ENCODE measurements around the gene P2RY1.
A peak's percentile ranks its signal among the peaks of the same experiment; 100 is the strongest.

Gene P2RY1, protein sequence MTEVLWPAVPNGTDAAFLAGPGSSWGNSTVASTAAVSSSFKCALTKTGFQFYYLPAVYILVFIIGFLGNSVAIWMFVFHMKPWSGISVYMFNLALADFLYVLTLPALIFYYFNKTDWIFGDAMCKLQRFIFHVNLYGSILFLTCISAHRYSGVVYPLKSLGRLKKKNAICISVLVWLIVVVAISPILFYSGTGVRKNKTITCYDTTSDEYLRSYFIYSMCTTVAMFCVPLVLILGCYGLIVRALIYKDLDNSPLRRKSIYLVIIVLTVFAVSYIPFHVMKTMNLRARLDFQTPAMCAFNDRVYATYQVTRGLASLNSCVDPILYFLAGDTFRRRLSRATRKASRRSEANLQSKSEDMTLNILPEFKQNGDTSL

DNA sequence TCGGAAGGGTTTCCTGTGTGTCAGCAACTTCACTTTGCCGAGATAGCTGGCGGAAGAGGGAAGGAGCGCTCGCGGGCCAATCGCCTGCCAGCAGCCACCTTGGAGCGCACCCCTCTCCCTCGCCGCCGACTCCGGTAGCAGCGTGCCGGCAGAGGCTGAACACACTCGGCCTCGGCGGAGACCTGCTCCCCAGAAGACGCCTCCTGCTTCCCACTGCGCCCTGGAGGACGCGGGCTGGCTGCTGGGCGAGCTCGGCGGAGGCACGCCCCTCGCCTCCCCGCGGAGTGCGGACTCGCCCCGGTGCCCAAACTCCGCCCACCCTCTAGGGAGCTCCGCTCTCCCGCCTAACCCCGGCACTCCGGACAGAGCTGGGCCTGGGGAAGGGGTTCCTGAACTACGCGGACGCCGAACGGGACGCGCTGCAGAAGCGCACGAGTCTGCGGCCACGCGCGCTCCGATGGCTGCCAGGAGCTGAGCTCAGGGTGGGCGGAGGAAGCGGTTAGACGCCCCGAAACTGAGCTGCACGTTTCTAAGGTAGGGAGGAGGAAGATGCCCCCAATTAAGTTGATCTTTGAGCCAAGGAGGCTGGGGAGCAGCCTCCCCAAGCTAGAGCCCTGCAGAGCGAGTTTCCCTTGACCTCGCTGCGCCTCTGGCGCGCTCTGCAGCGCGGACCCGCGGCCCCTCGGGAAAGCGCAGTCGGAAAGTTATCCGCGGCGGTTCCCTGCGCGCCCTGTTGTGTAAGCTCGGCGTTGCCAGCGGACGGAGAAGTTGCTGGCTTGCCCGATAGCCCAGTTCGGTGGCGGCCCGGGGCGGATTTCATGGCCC is at the start of gene P2RY1:
TSS of gene P2RY1 (plus strand) at position 356 of the 825 bp plus-strand sequence. CDS start 652 bp downstream, outside the sequence.
- Mint-ChIP-seq H3K9me3 (no peaks in the 10 kb centered on the region), H3K4me3 (peak within 1 kb of the TSS; percentile 79), H3K4me1 (peaks cover 20% of the 10 kb centered on the region), H3K36me3 (no peaks in the 10 kb centered on the region), H3K27me3 (peaks cover 32% of the 10 kb centered on the region), H3K27ac (no peak within 1 kb of the TSS)

DNA sequence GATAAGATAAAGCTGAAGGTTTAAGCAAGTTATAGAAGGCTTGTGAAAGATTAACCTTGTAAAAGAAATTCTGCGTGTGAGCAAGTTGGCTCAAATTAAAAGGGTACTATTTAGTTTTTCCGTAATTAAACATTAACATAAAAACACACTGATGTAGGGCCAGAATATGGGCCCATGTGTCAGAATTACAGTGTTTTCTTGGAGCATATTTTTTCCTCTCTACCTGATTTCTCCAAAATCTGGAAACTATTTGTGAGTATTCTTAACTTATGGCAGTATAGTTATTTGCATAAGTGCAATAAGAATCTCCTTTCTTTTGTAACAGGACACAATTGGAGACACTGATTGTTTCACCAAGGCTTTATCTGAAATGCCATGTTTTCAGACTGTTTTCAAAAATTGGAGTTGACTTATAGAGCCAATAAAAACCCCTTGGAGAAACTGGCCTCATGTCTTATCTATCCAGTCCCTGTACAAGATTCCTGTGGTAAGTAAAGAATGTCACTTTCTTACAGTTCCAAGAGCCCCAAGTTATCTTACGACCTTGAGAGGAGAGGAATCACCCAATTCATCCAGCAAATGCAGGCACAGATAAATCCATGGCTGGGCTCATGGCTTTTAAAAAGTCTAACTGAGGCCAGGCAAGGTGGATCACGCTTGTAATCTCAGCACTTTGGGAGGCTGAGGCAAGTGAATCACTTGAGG is 47.8 kb upstream of the P2RY1 start:
- no peak overlapping the region for H3K27ac Mint-ChIP-seq
- H3K4me3 Mint-ChIP-seq = no peak overlapping the region
- no peaks in the 10 kb centered on the region for H3K4me1 Mint-ChIP-seq
- H3K36me3 Mint-ChIP-seq = no peaks in the 10 kb centered on the region
- H3K27me3 Mint-ChIP-seq = no peaks in the 10 kb centered on the region
- peaks cover 5% of the 10 kb centered on the region for H3K9me3 Mint-ChIP-seq

DNA sequence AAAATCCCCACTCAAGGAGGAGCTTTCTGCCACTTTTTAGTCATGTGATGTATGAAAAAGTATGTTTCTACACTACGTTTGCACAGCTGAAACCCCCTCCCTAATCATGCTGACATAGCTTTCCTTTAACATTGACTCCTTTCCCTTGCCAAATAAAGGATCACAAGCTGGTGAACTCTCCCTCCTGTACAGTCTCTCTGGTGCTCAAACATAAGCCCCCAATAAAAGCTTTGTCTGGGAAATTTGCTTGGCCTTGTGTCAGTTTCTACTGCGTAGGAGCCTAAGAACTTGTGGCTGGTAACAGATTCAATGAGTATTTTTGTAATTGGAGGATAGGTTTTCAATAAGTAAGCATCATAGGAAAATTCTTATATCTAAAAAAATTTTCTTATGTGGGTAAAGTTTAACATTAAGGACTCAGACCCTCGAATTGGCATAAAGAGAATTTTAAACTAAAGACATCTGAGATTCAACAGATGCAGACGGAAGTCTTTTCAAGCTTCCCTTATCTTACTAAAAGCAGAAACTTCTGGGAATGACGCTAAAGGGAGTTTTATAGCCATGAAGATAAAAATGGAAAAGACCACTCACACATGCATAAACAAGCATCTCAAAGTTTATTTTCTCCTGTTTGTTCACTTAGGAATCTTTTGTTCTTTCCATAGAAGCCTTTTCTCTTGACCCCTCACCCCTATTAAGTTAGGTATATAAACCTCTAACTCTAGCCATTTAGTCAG is 44.1 kb upstream of the P2RY1 start:
- H3K4me3 Mint-ChIP-seq = no peak overlapping the region
- H3K27me3 Mint-ChIP-seq = no peaks in the 10 kb centered on the region
- peaks cover 5% of the 10 kb centered on the region for H3K9me3 Mint-ChIP-seq
- H3K27ac Mint-ChIP-seq = no peak overlapping the region
- H3K4me1 Mint-ChIP-seq = no peaks in the 10 kb centered on the region
- H3K36me3 Mint-ChIP-seq = no peaks in the 10 kb centered on the region

DNA sequence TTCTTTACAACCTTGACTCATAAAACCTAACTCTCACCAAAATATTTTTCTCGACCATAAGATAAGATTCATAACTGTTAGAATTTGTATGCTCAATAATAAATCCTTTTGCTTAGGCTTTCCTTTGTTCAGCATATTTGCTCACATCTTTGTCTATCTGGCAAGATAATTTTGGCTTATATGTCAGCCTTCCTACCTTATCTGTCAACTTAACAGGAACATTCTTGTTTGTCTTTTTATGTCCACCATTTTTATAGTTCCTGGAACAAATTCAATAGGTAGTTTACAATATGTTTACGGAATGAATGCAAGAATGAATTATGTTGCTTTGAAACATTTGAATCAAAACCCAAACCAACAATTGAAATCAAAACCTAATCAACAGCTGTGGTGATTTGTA is 41.0 kb upstream of the P2RY1 start:
- no peaks in the 10 kb centered on the region for H3K27me3 Mint-ChIP-seq
- H3K4me1 Mint-ChIP-seq = no peaks in the 10 kb centered on the region
- H3K9me3 Mint-ChIP-seq = no peaks in the 10 kb centered on the region
- H3K27ac Mint-ChIP-seq = no peak overlapping the region
- no peaks in the 10 kb centered on the region for H3K36me3 Mint-ChIP-seq
- no peak overlapping the region for H3K4me3 Mint-ChIP-seq

DNA sequence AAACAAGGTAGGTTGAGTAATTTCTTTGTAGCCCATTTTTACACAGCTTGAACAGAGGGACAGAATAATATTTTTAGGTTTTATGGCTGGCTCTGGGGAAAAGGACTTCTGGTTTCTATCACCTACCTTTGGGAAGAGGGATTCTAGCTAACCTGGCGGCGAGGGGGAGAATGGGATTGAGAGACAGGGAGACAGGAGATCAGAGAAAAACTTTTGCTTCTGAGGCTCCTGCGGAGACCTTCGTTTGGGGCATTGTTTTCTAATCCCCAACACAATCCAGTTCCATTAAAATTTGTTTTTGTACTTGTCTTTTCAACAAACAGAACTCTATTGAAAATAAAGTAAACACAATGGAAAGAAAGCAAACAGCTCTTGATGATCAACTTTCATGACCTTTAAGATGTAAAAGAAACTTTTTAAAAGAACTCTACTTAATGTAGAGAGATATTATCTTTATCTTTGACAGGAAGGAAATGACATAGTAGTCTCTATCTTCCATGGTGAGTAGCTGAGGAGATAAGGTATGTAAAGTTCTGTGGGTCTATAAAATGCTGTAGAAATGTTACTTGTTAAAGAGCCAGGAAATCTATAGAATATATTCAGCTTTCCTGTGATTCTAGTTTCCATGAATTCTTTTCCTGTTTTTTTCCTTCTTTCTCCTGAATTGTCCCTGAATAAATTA is 37.0 kb upstream of the P2RY1 start:
- no peaks in the 10 kb centered on the region for H3K4me1 Mint-ChIP-seq
- H3K36me3 Mint-ChIP-seq = no peaks in the 10 kb centered on the region
- H3K27me3 Mint-ChIP-seq = no peaks in the 10 kb centered on the region
- no peak overlapping the region for H3K4me3 Mint-ChIP-seq
- H3K27ac Mint-ChIP-seq = no peak overlapping the region
- no peaks in the 10 kb centered on the region for H3K9me3 Mint-ChIP-seq

DNA sequence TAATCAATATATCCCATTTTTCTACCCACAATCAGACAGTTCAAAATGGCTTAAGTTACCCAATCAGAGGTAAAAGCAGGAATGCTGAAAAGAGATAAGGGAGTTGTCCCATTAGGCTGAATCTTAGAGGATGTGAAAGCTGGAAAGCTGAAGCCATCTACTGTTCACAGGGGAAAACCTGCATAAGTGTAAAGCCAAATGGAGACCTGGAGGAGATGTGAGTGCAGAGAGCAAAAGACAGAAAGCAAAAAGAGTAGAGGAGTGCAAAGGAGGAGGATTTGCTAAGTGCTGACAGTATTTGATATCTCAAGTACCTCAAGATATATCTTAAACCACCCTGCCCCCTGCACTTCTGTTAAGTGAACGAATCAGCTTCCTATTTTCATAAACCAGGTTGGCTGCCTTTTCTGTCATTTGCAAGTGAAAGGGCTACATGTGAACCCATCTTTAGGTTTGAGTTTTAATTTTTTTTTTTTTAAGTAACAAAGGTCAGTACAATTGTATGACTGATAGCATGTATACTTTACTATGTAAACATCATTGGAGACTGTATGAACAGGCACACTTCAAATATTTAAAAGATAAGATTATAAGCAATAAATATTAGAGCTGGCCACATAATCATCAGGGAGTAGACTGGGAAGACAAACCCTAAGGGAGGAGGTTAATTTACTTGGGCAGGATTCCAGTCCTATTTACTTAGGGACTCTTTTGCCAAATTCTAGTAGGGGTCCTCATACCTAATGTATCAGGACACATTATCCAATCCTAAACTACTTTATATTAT is 22.8 kb upstream of the P2RY1 start:
- Mint-ChIP-seq H3K27me3 (no peaks in the 10 kb centered on the region), H3K27ac (no peak overlapping the region), H3K4me3 (no peak overlapping the region), H3K36me3 (no peaks in the 10 kb centered on the region), H3K9me3 (peaks cover 4% of the 10 kb centered on the region), H3K4me1 (no peaks in the 10 kb centered on the region)

DNA sequence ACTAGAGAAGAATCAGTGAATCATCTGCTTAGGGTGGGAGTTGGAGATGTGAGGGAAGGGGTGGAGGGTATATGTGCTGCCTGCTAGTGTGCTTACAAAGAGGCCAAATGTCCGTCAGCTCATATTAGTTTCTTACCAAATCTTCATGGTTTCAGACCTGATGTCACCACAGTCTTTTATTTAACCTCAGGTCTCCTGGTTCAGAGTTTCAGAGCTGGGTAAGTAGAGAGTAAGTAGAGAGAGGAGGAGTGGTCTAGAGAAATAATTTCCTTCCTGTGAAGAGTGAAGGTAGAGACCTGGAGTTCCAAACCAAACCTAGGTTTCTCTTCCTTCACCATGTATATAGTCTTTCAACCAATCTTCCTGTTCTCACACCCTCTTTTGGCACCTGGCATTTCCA is 17.5 kb upstream of the P2RY1 start:
- Mint-ChIP-seq H3K4me3 (no peak overlapping the region), H3K27me3 (no peaks in the 10 kb centered on the region), H3K27ac (no peak overlapping the region), H3K36me3 (no peaks in the 10 kb centered on the region), H3K9me3 (peaks cover 9% of the 10 kb centered on the region), H3K4me1 (no peaks in the 10 kb centered on the region)

DNA sequence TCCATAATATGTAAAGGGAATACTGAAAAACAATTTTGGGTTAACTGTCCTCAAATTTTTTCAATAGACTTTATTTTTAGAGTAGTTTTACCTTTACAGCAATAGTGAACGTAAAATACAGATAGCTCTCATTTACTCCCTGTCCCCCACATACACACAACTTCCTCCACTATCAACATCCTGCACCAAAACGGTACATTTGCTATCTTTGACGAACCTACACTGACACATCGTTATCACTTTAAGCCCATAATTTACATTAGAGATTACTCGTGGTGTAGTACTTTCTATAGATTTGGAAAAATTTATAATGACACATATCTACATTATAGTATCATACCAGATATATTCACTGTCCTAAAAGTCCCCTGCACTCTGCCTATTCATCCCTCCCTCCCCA is 16.9 kb upstream of the P2RY1 start:
- no peaks in the 10 kb centered on the region for H3K36me3 Mint-ChIP-seq
- no peak overlapping the region for H3K27ac Mint-ChIP-seq
- H3K27me3 Mint-ChIP-seq = no peaks in the 10 kb centered on the region
- no peaks in the 10 kb centered on the region for H3K4me1 Mint-ChIP-seq
- H3K9me3 Mint-ChIP-seq = peaks cover 9% of the 10 kb centered on the region
- H3K4me3 Mint-ChIP-seq = no peak overlapping the region

DNA sequence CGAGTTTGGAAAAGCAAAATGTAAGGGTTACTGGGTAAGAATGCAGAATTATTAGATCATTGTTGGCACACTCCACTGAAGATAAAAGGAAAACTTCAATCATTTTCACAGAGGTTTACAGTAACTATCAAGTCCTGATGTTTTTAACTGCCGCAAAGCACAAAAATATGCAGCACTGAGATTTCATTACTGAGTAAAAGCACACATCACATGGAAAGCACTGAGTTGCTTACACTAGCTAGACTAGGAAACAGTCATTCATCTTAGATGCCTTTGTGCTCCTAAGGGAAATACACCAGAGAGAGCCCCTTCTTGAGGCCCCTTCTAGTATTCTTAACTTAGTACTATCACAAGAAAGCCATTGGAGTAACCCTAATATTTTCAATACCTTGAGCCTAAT is 11.8 kb upstream of the P2RY1 start:
- Mint-ChIP-seq H3K9me3 (peaks cover 1% of the 10 kb centered on the region), H3K4me3 (no peak overlapping the region), H3K27me3 (no peaks in the 10 kb centered on the region), H3K4me1 (no peaks in the 10 kb centered on the region), H3K36me3 (no peaks in the 10 kb centered on the region), H3K27ac (no peak overlapping the region)

DNA sequence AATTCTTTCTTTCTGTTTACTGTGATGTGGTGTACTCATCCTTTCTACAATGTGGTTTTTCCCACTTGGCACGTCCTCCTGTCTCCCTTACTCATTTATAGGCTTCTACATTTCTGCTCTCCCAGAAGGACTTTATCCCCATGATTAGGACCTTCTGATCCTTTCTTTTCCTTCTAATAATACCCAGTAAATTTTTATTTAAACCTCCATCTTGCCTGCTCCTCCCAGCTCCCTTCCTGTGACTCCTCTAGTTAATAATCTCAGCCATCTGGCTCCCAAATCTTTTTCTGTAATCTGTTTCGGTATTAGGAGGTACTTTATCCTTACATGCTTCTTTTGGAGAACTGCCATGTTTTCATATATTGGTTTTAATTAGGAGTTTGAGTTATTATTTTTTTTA is 11.2 kb upstream of the P2RY1 start:
- H3K4me1 Mint-ChIP-seq = no peaks in the 10 kb centered on the region
- no peak overlapping the region for H3K27ac Mint-ChIP-seq
- no peaks in the 10 kb centered on the region for H3K36me3 Mint-ChIP-seq
- H3K4me3 Mint-ChIP-seq = no peak overlapping the region
- no peaks in the 10 kb centered on the region for H3K27me3 Mint-ChIP-seq
- H3K9me3 Mint-ChIP-seq = no peaks in the 10 kb centered on the region

DNA sequence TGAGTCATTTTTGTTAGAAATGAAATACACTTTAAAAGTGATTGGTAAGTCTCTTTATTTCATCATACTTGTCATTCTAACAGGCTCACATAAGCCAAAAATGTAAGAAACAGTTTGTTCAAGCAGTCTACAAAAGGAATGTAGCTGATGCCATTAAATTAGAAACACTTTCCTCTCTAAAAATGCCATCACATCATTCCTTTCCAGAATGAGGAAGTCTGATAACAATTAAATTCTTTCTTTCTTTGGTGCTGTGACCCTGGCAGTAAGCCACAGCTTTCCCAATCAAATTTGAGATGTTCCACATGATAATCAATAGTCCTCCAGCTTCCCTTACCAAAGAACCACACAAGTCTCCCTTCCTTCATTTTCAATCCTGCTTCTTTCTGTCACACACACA is 9.4 kb upstream of the P2RY1 start:
- Mint-ChIP-seq H3K4me3 (no peak overlapping the region), H3K4me1 (no peaks in the 10 kb centered on the region), H3K9me3 (no peaks in the 10 kb centered on the region), H3K27ac (no peak overlapping the region), H3K27me3 (no peaks in the 10 kb centered on the region), H3K36me3 (no peaks in the 10 kb centered on the region)

DNA sequence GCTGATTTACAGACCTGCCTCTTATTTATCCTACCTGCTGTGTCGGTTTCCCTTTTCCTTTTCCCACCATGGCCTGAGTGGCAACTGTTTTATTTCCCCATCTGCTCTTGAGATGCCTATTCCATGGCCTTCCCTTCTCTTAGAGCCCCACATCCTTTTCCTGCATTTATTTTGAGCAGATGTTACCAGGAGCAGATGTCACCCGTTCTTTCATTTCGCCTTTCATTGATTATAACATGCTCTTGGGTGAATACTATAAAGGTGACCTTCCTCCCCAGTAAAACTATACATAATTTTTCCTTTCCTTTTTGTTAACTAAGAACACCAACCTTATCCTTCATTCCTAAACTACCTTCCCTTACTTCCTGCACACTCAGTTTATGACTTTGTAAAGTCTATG is 8.5 kb upstream of the P2RY1 start:
- no peaks in the 10 kb centered on the region for H3K4me1 Mint-ChIP-seq
- H3K4me3 Mint-ChIP-seq = no peak overlapping the region
- H3K27ac Mint-ChIP-seq = no peak overlapping the region
- H3K36me3 Mint-ChIP-seq = no peaks in the 10 kb centered on the region
- peaks cover 3% of the 10 kb centered on the region for H3K27me3 Mint-ChIP-seq
- H3K9me3 Mint-ChIP-seq = no peaks in the 10 kb centered on the region

DNA sequence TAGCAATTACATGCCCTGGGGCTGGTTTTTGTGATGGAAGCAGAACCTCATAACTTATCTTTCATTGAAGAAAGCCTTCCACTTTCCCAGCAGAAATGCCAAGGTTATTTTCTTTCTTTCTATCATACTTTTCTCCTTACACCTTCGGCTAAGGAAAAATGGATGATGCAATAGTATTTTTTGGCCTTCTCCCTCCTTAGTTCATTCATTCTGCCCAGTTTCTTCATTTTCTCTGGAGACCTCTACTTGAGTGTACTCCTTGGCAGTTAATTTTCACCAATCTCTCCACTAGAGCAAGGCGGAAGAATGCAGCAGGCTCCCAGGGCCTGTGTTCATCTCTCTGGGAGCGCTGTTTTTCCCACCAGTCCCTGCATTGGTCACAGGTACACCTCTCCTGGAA is 7.6 kb upstream of the P2RY1 start:
- Mint-ChIP-seq H3K4me1 (no peaks in the 10 kb centered on the region), H3K4me3 (no peak overlapping the region), H3K9me3 (no peaks in the 10 kb centered on the region), H3K27ac (no peak overlapping the region), H3K36me3 (no peaks in the 10 kb centered on the region), H3K27me3 (peaks cover 3% of the 10 kb centered on the region)

DNA sequence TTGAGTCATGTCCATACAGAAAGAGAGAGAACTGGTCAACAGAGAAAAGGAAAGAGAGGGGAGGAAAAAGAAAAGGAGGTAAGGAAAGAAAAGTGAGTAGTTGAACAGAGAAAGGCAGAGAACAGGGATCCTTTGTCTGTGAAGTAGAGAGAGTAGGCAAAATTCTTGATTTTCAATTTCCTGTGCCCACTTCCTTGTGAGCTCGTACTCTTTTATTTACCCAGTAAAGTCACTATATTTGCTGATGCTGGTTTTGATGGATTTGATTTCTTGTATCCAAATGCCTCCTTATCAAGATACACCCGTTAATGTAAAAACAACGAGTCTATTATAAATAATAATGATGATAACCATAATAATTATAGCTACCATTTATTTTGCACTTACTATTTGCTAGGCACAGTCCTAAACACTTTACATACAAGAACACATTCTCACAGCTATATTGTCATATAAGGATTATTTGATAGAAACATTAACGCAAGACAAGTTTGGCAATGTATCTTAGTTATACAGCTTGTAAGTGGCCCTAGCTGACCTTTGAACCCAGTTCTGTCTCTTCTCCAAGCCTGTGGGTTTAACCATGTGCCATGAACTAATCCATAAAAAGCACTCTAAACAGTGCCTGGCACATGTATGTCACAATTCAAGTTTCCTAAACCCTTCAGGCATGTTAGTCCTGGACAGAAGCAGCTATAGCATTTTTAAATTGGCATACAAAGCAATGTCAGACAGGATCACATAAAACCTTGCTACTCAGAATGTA is 6.7 kb upstream of the P2RY1 start:
- no peaks in the 10 kb centered on the region for H3K4me1 Mint-ChIP-seq
- H3K36me3 Mint-ChIP-seq = no peaks in the 10 kb centered on the region
- H3K27ac Mint-ChIP-seq = no peak overlapping the region
- H3K27me3 Mint-ChIP-seq = peaks cover 5% of the 10 kb centered on the region
- H3K9me3 Mint-ChIP-seq = no peaks in the 10 kb centered on the region
- no peak overlapping the region for H3K4me3 Mint-ChIP-seq
